ENCODE measurements around the gene CISD1.
"Not testable (repeated sequence)": the region's sequence is repeated elsewhere in the genome, so short reads cannot be mapped to it uniquely, and the experiment has no call there.

The CISD1 gene

DNA sequence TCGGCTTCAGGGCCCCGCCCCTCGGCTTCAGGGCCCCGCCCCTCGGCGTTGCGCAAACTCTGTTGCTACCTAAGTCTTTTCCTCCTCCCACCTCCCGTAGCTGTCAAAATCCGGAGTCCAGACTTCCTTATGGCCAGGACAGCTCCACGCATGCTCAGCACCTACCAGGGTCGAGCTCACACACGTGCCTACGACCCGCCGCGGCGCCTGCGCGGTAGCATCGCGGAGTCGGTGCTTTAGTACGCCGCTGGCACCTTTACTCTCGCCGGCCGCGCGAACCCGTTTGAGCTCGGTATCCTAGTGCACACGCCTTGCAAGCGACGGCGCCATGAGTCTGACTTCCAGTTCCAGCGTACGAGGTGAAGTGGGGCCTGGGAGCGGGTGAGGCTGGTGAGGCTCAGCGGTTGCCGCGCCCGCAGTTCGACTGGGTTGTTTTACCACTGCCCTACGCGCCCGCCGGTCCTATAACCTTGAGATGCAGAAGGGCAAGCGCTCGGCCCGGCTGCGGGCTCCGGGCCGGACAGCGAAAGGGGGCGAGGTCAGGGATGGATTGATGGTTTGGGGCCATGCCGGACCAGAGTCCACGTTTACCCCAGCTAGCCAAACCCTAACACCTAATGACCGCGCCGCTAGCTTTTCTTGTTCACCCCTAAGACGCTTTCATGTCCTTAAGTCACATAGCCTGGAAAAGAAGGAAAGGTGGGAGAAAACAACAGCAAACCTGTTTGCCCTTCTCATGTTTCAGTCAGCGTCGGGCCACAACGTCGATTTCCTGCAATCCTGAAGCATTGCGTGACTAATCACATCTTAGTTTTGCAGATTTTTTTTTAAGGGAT is at the start of gene CISD1:
Gene CISD1, plus strand, starts transcription at position 217 of the 836 bp plus-strand sequence. Its CDS starts 112 bp downstream, at position 329.
- peak; percentile 87 to 91 (median 91) for DNase-seq (ENCODE audit: low read depth in 2 of 3, low spot score in 1 of 3)

DNA sequence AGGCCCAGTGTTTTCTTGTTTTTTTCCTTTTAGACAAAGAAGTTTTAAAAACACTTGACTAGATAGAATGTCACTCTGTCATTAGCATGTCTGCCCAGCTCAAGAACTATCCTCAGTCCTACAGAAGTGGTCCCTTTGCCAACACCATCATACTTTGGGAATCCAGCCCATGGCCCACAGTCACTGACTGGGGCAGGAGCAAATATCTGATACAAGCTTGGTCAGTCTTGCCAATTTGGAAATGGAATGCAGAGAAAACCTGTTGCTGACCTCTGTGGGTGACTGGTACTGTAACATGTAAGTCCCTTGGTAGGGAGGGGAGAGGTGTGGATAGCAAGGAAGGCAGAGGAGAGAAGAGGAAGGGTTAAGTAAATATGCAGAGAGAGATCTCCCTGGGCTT is 49.1 kb upstream of the CISD1 start:
- DNase-seq (ENCODE audit: low read depth in 2 of 3, low spot score in 1 of 3) = no peak

DNA sequence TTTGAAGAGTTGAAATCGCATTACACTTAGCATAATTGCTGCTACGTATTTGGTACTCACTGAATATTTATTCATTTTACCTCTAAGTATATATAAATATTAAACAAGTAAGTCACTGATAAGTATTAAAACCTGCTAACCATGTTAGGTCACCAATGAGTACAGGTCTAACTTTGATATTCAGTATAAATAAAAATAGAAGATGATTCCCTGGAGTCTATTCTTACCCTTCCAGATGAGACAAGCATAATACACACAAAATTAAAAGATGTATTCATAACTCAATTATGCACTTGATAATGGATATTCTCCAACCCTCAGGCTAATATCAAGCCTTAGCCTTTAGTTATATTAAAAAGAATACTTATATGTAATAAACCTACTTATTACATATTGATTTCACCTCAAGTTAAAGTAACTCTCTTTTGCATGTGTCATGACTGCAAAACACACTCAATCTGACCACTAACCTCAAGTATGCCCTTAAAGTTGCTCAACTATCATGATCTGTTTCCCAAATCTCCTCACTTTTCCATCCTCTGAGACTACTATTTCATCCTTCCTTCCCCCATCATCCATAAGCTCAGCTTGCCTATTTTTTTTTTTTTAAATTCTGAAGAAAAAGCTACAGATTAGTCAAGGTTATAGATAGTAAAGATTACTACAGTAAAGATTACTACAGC is 48.1 kb upstream of the CISD1 start:
- DNase-seq (ENCODE audit: low read depth in 2 of 3, low spot score in 1 of 3) = no peak

DNA sequence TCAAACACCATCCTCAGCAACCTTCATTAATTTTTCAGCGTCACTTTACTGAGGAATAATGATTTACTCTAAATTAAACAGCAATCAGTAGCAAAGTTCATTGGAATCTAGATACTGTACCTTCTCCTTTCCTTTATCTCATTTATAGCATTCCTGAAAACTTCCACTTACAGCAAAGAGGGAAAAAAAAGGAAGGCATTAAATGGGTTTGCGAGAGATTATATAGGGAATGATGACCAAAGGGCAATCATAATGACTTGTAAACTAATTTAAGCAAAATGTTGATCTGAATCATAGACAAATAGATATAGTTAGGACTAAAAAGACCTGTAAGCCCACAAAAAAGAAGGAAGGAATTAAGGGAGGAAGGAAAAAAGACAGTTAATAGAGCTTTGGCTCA is 43.3 kb upstream of the CISD1 start:
- no peak for DNase-seq (ENCODE audit: low read depth in 2 of 3, low spot score in 1 of 3)

DNA sequence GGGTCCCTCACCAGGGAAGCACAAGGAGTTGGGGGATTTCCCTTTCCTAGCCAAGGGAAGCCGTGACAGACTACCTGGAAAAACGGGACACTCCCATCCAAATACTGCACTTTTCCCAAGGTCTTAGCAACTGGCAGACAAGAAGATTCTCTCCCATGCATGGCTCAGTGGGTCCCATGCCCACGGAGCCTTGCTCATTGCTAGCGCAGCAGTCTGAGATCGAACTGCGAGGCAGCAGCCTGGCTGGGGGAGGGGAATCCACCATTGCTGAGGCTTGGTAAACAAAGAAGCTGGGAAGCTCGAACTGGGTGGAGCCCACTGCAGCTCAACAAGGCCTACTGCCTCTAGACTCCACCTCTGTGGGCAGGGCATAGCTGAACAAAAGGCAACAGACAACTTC is 39.1 kb upstream of the CISD1 start:
- DNase-seq (ENCODE audit: low read depth in 2 of 3, low spot score in 1 of 3) = not testable (repeated sequence)

DNA sequence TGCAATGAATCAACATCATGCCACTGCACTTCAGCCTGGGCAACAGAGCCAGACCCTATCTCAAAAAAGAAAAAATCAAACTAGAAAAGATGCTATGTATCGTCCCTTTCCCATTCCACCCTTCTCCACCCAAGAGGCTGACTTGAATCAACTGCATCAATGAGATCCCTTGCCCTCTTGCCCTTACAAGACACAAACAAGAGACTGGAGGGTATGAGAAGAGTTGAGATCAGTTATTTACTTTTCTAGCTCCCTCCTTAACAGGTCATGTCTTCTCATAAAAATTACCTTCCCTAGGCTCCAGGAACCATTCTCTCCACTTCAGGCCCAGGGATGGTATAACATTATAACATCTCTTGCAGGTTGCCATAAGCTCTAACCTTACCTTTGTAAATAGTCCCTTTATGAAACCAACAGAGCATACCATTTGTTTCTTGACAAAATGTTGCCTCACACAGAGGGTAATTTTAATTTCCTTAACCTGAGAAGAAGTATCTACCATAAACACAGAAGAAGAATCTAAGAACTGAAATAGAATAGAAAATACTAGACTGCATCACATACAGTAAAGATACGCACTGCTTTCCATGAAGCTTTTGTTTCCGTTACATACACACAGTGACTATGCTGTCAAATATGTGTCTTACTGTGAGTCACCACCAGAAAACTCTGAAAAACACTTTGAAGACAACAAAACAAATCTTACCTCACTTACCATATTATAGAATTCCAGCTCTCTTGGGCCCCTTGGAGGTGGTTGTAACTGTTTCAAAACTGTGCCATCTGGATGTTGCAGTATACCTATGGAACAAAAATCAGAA is 31.7 kb upstream of the CISD1 start:
- no peak for DNase-seq (ENCODE audit: low read depth in 2 of 3, low spot score in 1 of 3)

DNA sequence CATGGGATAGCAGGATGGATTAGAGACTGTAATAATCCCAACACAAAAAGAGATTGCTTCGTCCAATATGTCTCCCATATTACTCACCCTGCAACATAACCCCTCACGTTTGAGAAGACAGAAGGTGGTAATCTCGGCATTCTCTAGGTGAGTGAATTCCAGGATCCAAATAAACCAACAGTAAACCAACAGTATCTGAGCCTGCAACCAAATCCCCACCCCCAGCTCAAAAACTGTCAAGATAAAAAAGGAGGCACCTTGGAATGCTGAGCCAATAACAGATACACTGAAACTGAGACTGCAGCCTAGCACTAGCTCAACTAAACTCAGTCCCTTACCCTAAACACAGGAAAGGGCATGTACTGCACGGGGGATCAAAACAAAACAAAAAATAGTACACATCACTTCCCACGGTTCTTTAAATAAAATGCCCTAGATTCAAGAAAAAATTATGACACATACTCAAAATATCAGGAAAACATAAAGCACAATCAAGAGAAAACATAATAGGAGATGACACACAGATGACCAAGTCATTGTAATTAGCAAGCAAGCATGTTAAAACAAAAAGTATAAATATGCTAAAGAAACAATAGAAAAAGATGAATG is 29.3 kb upstream of the CISD1 start:
- DNase-seq (ENCODE audit: low read depth in 2 of 3, low spot score in 1 of 3) = no peak

DNA sequence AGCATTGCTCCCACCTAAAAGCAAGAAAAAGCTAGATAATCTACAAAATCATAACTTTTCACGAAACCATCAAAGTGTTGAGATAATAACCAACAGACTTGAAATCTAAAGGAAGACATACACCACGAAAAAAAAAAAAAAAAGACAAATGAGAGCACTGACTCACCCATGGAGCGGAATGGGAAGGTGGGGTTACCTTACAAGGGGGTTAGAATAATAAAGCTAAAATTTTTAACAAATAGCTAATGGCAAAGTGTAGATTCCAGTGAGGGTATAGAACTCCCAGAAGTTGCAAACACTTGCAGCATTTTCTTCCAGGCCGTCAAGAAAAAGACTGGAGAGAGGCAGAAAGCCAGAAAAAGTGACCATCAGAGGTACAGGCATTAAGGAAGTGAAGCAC is 28.4 kb upstream of the CISD1 start:
- no peak for DNase-seq (ENCODE audit: low read depth in 2 of 3, low spot score in 1 of 3)

DNA sequence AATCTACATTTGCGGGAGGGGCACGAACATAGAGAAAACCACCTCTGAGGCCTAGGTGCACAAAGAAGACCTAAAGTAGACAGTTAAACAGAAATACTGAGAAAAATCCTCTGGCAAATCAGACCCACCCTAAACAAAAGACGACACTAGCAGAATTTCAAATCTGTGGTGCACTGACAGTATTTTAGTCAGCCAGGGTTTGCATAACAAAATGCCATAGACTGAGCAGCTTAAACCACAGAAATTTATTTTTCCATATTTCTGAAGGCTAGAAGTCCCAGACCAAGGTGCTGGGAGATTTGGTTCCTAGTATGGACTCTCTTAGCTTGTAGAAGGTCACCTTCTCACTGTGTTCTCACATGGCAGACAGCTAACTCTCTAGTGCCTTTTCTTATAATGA is 27.6 kb upstream of the CISD1 start:
- DNase-seq (ENCODE audit: low read depth in 2 of 3, low spot score in 1 of 3) = no peak

DNA sequence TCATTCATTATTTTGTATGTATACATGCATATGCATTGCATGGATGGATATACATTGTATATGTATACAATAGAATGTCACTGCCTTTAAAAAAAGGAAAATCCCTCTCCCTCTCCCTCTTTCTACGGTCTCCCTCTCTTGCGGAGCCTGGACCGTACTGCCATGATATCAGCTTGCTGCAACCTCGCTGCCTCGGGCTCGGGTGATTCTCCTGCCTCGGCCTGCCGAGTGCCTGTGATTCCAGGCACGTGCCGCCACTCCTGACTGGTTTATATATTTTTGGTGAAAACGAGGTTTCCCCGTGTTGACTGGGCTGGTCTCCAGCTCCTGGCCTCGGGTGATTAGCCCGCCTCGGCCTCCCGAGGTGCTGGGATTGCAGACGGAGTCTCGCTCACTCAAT is 25.7 kb upstream of the CISD1 start:
- DNase-seq (ENCODE audit: low read depth in 2 of 3, low spot score in 1 of 3) = no peak

DNA sequence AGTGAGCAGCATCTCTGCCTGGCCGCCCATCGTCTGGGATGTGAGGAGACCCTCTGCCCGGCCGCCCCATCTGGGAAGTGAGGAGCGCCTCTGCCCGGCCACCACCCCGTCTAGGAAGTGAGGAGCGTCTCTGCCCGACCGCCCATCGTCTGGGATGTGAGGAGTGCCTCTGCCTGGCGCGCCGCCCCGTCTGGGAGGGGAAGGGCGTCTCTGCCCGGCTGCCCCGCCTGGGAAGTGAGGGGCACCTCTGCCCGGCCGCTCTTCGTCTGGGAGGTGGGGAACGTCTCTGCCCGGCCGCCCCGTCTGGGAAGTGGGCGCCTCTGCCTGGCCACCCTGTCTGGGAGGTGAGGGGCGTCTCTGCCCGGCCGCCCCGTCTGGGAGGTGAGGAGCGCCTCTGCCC is 25.2 kb upstream of the CISD1 start:
- DNase-seq (ENCODE audit: low read depth in 2 of 3, low spot score in 1 of 3) = not testable (repeated sequence)

DNA sequence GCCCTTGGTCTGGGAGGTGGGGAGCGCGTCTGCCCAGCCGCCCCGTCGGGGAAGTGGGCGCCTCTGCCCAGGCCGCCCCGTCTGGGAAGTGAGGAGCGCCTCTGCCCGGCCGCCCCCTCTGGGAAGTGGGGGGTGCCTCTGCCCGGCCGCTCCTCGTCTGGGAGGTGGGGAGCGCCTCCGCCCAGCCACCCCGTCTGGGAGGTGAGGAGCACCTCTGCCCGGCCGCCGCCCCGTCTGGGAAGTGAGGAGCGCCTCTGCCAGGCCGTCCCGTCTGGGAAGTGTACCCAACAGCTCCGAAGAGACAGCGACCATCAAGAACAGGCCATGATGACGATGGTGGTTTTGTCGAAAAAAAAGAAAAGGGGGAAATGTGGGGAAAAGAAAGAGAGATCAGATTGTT is 24.7 kb upstream of the CISD1 start:
- not testable (repeated sequence) for DNase-seq (ENCODE audit: low read depth in 2 of 3, low spot score in 1 of 3)

DNA sequence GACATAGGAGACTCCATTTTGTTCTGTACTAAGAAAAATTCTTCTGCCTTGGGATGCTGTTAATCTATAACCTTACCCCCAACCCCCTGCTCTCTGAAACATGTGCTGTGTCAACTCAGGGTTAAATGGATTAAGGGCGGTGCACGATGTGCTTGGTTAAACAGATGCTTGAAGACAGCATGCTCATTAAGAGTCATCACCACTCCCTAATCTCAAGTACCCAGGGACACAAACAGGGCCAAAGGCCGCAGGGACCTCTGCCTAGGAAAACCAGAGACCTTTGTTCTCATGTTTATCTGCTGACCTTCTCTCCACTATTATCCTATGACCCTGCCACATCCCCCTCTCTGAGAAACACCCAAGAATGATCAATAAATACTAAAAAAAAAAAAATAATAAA is 24.3 kb upstream of the CISD1 start:
- not testable (repeated sequence) for DNase-seq (ENCODE audit: low read depth in 2 of 3, low spot score in 1 of 3)

DNA sequence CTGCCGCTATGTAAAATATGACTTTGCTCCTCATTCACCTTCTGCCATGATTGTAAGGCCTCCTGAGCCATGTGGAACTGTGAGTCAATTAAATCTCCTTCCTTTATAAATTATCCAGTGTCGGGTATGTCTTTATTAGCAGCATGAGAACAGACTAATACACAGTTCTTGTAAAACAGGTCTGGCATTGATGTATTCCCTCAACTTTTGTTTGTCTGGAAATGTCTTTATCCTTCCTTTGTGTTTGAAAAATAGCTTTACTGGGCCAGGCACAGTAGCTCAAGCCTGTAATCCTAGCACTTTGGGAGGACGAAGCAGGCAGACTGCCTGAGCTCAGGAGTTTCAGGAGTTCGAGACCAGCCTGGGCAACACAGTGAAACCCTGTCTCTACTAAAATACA is 15.8 kb upstream of the CISD1 start:
- DNase-seq (ENCODE audit: low read depth in 2 of 3, low spot score in 1 of 3) = no peak

DNA sequence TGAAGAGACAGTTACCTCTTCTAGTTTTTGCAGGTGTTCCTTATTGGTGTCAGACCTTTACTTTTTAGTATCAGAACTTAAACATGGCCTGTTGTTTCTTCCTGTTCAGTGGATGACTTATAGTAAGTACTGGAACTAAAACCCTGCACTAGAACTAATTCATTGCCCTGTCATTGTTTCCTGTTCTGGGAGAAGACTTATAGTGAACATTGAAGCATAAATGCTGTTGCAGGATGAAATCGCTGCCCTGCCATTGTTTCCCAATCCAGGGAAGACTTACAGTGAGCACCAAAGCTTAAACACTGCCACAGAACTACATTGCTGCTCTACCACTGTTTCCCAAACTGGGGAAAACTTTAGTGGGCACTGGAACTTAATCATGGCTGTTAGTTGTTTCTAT is 14.3 kb upstream of the CISD1 start:
- DNase-seq (ENCODE audit: low read depth in 2 of 3, low spot score in 1 of 3) = no peak

DNA sequence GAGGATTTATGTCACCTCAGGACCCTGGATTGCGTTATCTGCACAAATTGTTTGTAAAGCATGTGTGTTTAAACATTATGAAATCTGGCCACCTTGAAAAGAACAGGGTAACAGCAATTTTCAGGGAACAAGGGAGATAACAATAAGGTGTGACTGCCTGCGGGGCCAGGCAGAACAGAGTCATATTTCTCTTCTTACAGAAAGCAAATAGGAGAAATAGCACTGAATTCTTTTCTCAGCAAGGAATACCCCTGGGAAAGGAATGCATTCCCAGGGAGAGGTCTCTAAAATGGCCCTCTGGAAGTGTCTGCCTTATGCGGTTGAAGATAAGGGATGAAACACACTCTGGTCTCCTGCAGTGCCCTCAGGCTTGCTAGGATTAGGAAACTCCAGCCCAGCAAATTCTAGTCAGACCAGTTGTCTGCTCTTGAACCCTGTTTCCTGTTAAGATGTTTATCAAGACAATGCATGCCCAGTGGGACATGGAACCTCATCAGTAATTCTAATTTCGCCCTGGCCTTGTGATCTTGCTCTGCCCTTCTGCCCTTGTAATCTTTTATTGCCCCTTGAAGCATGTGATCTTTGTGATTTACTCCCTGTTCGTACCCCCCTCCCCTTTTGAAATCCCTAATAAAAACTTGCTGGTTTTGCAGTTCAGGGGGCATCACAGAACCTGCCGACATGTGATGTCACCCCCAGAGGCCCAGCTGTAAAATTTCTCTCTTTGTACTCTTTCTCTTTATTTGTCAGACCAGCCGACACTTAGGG is 12.8 kb upstream of the CISD1 start:
- DNase-seq (ENCODE audit: low read depth in 2 of 3, low spot score in 1 of 3) = not testable (repeated sequence)

DNA sequence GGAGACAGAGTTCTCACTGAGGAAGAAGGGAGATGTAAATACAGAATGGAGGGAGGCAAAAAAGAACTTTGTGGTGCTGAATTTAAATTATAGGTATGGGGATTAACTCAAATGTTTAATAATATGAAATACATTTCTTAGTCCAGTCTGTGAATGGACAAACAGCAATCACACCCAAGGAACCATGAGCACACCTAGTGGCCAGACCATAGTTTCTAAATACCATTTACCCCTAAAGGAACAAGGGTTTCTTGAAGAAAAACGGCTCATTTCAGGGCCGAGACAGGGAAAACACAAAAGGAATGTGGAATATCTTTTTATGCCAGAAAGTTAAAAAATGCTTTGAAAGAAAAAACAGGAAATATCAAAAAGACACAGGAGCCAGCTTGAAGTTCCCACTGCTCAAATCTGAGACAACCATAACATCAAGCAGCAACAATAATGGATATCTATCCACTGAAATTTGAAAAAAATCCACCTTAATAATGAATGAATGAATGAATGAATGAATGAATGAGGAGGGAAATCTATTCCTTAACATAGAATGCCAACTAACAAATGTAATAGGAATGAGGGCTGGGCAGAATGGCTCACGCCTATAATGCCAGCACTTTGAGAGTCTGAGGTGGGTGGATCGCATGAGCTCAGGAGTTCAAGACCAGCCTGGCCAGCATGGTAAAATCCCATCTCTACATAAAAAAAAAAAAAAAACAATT is 9.8 kb upstream of the CISD1 start:
- no peak for DNase-seq (ENCODE audit: low read depth in 2 of 3, low spot score in 1 of 3)

DNA sequence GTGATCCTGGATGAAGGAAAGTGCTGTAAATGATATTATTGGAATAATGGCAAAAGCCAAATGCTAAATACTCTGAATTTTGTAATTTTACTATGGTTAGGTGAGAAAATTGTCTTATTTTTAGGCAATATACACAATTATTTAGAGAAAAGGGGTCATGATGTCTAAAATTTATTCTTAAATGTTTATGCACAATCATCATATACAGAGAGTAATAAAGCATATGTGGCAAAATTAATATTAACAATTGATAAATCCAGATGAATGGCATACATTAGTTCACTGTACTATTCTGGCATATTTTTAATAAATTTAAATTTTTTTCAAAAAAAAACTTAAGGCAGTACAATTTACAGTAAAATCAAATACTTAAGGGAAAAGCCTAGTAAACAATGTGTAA is 8.6 kb upstream of the CISD1 start:
- no peak for DNase-seq (ENCODE audit: low read depth in 2 of 3, low spot score in 1 of 3)

DNA sequence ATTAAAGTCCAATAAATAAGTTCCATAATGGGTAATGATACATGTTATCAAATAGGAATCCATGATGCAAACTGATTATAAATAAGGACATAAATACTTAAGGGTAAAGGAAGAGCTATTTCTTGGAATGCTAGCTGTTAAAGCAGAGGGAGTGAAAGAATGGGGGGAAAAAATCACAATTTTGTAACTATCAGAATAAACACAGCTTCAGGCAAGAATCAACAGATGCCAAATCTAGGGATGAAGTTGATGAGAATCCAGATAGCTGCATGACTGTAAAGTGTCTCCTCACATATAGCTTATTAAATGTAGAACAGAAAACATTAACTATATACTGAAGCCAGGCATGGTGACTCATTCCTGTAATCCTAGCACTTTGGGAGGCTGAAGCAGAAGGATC is 6.2 kb upstream of the CISD1 start:
- DNase-seq (ENCODE audit: low read depth in 2 of 3, low spot score in 1 of 3) = no peak

DNA sequence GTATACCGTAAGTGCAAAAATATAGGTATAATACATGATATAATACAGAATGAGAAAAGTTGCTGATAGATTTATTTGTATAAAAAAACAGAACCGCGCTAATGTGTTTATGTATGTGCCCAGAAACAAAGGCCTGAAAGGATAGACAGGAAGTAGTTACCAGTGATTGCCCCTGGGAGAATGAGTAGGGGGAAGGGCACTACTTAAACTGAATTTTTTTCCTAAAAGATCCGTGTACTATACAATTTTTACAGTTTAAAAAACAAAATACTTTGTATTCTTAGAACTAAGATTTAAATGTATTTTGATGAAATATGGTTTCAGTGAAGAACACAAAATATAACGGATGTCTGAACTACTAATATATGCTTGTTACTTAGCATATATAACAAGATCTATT is 4.2 kb upstream of the CISD1 start:
- DNase-seq (ENCODE audit: low read depth in 2 of 3, low spot score in 1 of 3) = no peak
